Measurements from ENCODE around the gene ATP2A2. TPM values are rescaled to one million over a fixed set of nuclear protein-coding genes. Genes with fewer than 3 reads are reported as not detected.
A peak's percentile ranks its signal among the peaks of the same experiment; 100 is the strongest.

Gene ATP2A2
- polyA plus RNA-seq, 1 donor (not counting 4 experiments of a cell fraction or from before 2014, with no cell fraction given): 127 TPM

DNA sequence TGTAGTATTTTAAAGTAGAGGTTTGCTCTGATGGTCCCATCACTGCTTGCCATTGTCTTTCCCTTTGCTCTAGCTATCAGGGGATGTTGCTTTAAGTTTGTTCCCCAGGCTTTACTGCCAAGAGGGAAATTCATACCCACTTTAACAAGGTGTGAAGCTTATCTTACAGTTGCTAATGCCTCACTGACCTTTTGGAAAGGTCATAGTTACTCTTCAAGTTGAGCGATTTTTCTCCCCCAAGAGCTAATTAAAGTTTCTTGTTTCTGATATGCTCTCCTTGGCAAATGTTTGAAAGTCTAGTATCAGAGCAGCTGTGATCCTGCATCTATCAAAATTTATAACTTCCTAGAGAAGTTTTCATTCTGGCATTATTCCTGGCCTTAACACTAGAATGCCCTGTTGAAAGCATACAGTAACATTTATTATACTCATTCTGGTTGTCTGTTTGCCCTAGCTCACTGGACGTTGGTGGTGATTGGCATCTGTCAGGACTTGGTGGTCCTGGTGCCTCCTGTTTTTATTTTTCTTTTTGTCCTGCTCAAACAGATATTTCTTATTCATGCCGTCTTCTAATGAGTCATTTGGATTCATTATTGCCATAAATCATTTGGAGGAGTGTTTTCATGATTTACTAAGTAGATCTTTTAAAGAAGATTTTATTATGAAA, 8.1 kb downstream of the ATP2A2 start:
- no peaks in the 10 kb centered on the region for H3K9me3 ChIP-seq (ENCODE audit: control insufficient read depth, low read depth, low read length)
- peaks cover 94% of the 10 kb centered on the region for H3K79me2 ChIP-seq (ENCODE audit: control insufficient read depth, insufficient read depth, low read length)
- FAIRE-seq: no peak
- peak overlapping the region; percentile 11 for H3K27ac ChIP-seq (ENCODE audit: control insufficient read depth, insufficient read depth, low read length)
- no peaks in the 10 kb centered on the region for H3K27me3 ChIP-seq (ENCODE audit: control insufficient read depth, extremely low read depth, insufficient read depth, low read length)
- dilution Hi-C loops (cut with MboI; ENCODE audit: extremely low pct_ligation_motif_present, low sequenced_read_pairs): no loop called here
- H4K20me1 ChIP-seq (ENCODE audit: control insufficient read depth, extremely low read depth, insufficient read depth, low read length): peaks cover 27% of the 10 kb centered on the region
- no peaks in the 10 kb centered on the region for H3K9me1 ChIP-seq (ENCODE audit: control insufficient read depth, extremely low read depth, insufficient read depth, low read length)
- no peak overlapping the region for H3K4me2 ChIP-seq (ENCODE audit: control insufficient read depth, extremely low read depth, insufficient read depth, low read depth, low read length)
- H3K4me3 ChIP-seq (ENCODE audit: control insufficient read depth in 2 of 3, extremely low read depth in 1 of 3, insufficient read depth in 2 of 3, low read depth in 1 of 3, low read length in 3 of 3): no peak overlapping the region
- peaks cover 22 to 53% of the 10 kb centered on the region in 2 experiments for H3K36me3 ChIP-seq (ENCODE audit: control insufficient read depth in 2 of 2, extremely low read depth in 1 of 2, insufficient read depth in 2 of 2, low read length in 2 of 2)
- DNase-seq (ENCODE audit: low read depth, low spot score): no peak
- no peak overlapping the region for H2AFZ ChIP-seq (ENCODE audit: control insufficient read depth, low read length)
- TF ChIP-seq, protein P1, sequence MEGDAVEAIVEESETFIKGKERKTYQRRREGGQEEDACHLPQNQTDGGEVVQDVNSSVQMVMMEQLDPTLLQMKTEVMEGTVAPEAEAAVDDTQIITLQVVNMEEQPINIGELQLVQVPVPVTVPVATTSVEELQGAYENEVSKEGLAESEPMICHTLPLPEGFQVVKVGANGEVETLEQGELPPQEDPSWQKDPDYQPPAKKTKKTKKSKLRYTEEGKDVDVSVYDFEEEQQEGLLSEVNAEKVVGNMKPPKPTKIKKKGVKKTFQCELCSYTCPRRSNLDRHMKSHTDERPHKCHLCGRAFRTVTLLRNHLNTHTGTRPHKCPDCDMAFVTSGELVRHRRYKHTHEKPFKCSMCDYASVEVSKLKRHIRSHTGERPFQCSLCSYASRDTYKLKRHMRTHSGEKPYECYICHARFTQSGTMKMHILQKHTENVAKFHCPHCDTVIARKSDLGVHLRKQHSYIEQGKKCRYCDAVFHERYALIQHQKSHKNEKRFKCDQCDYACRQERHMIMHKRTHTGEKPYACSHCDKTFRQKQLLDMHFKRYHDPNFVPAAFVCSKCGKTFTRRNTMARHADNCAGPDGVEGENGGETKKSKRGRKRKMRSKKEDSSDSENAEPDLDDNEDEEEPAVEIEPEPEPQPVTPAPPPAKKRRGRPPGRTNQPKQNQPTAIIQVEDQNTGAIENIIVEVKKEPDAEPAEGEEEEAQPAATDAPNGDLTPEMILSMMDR (optimal IDR thresholded peaks at IDR 0.05 in 1 of 3, IDR thresholded peaks at IDR 0.05 in 1 of 3, conservative IDR thresholded peaks at IDR 0.05 in 1 of 3; ENCODE audit: extremely low read depth in 1 of 3, insufficient read depth in 2 of 3, low read length in 3 of 3): no peak
- no peak for TF ChIP-seq EZH2 (IDR thresholded peaks at IDR 0.05; ENCODE audit: low read length)
- peaks cover 44% of the 10 kb centered on the region for H3K4me1 ChIP-seq (ENCODE audit: control insufficient read depth, extremely low read depth, insufficient read depth, low read length)
- no peak overlapping the region for H3K9ac ChIP-seq (ENCODE audit: control insufficient read depth, extremely low read depth, insufficient read depth, low read length)

DNA sequence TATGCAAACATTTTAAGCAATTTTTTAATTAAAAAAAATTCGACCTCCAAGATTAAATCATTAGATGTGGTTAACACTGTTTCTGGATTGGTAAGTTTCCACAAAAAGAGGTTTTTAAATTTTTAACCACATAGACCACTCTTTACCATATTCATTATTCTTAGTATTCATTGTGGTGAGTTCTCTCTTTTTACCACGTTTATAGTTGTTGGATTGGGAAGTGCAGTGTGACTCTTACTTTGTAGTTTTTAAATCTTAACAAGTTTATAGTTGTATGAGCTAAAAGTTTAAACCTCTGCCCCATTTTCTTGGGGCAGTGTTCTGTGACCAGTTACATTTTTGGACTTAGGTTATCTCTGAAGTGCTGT, 8.6 kb downstream of the ATP2A2 start:
- no peak for DNase-seq (ENCODE audit: low read depth, low spot score)
- TF ChIP-seq, protein P1 (optimal IDR thresholded peaks at IDR 0.05 in 1 of 3, IDR thresholded peaks at IDR 0.05 in 1 of 3, conservative IDR thresholded peaks at IDR 0.05 in 1 of 3; ENCODE audit: extremely low read depth in 1 of 3, insufficient read depth in 2 of 3, low read length in 3 of 3): no peak
- no peak for TF ChIP-seq EZH2 (IDR thresholded peaks at IDR 0.05; ENCODE audit: low read length)

More for the DNA sequence above, 8.6 kb downstream of the ATP2A2 start:
- no peaks in the 10 kb centered on the region for H3K27me3 ChIP-seq (ENCODE audit: control insufficient read depth, extremely low read depth, insufficient read depth, low read length)
- no peak for FAIRE-seq
- H3K4me2 ChIP-seq (ENCODE audit: control insufficient read depth, extremely low read depth, insufficient read depth, low read depth, low read length): no peak overlapping the region
- H3K36me3 ChIP-seq (ENCODE audit: control insufficient read depth in 2 of 2, extremely low read depth in 1 of 2, insufficient read depth in 2 of 2, low read length in 2 of 2): peaks cover 23 to 59% of the 10 kb centered on the region in 2 experiments
- peaks cover 25% of the 10 kb centered on the region for H4K20me1 ChIP-seq (ENCODE audit: control insufficient read depth, extremely low read depth, insufficient read depth, low read length)
- no peak overlapping the region for H3K27ac ChIP-seq (ENCODE audit: control insufficient read depth, insufficient read depth, low read length)
- no peak overlapping the region for H3K9ac ChIP-seq (ENCODE audit: control insufficient read depth, extremely low read depth, insufficient read depth, low read length)
- peaks cover 94% of the 10 kb centered on the region for H3K79me2 ChIP-seq (ENCODE audit: control insufficient read depth, insufficient read depth, low read length)
- dilution Hi-C loops (cut with MboI; ENCODE audit: extremely low pct_ligation_motif_present, low sequenced_read_pairs): no loop called here
- H3K9me1 ChIP-seq (ENCODE audit: control insufficient read depth, extremely low read depth, insufficient read depth, low read length): no peaks in the 10 kb centered on the region
- H3K9me3 ChIP-seq (ENCODE audit: control insufficient read depth, low read depth, low read length): no peaks in the 10 kb centered on the region
- H3K4me1 ChIP-seq (ENCODE audit: control insufficient read depth, extremely low read depth, insufficient read depth, low read length): peaks cover 41% of the 10 kb centered on the region
- no peak overlapping the region for H2AFZ ChIP-seq (ENCODE audit: control insufficient read depth, low read length)
- no peak overlapping the region for H3K4me3 ChIP-seq (ENCODE audit: control insufficient read depth in 2 of 3, extremely low read depth in 1 of 3, insufficient read depth in 2 of 3, low read depth in 1 of 3, low read length in 3 of 3)
